Right lobe of liver (tissue), 6 donors: ENCODE measurements around the gene SDK1. TPM values are rescaled to one million over a fixed set of nuclear protein-coding genes. Genes with fewer than 3 reads are reported as not detected.

Source experiments
- ATAC-seq, 4 donors: fragments of 200-7000 bp; cut with Tn5 transposase; one replicate each; pipeline ENCODE4 v1.9.1; 2020; ENCODE audit warnings: mild to moderate bottlenecking in 4 of 4, moderate library complexity in 4 of 4
- DNase-seq, 3 donors: peaks; one replicate each; pipeline ENCODE4 v3.0.0-alpha.2; 2020
- H3K27ac ChIP-seq, 3 donors: fragments of 200-600 bp; one replicate each; pipeline ENCODE4 v1.8.0; 2022
- H3K27me3 ChIP-seq, 2 donors: fragments of 200-600 bp; one replicate each; pipeline ENCODE4 v1.8.0; 2022
- H3K36me3 ChIP-seq, 4 donors: fragments of 200-600 bp; sonication (generic) in 1 of 4; one replicate each; pipeline versions ENCODE4 v1.5.1 to v1.8.0; 2017 to 2022; ENCODE audit warnings: control low read depth in 1 of 4
- H3K4me1 ChIP-seq, 4 donors: fragments of 200-600 bp; sonication (generic) in 1 of 4; one replicate each; pipeline versions ENCODE4 v1.5.1 to v1.8.0; 2017 to 2022; ENCODE audit warnings: control low read depth in 1 of 4
- H3K4me3 ChIP-seq, 3 donors: fragments of 200-600 bp; one replicate each; pipeline ENCODE4 v1.8.0; 2022
- H3K9me3 ChIP-seq, 4 donors: fragments of 200-600 bp; sonication (generic) in 1 of 4; one replicate each; pipeline versions ENCODE4 v1.5.1 to v1.8.0; 2017 to 2022; ENCODE audit warnings: control low read depth in 1 of 4
- POLR2A ChIP-seq: fragments of 450-650 bp; IDR thresholded peaks from one replicate; pipeline ENCODE4 v1.6.1; 2017; ENCODE audit warnings: antibody characterized with exemption, mild to moderate bottlenecking
- WGBS: methylation state at CpG from one replicate; pipeline ENCODE4 v1.1.6; 2018; ENCODE audit warnings: low coverage, low lambda C conversion rate; ENCODE audit not compliant: insufficient coverage; ENCODE audit errors: missing lambda C conversion rate; 5-methylcytosine and 5-hydroxymethylcytosine counted together
- intact Hi-C, 2 donors: fragments of 100-400 bp; cut with DNase I; formaldehyde crosslinking; loops; one replicate each; pipeline versions ENCODE4 v1.11.2 to v1.14.1; 2022
- total RNA-seq, 6 experiments: library from RNA; depleted of rRNA in 2 of 6; stranded (reverse); fragments of >200 nt in 2 of 6; fragmentation: NEBNext Ultra II Directional in 3 of 6; extraction: Animal tissue kit (Norgen Biotek cat#: 25700) in 3 of 6; gene quantifications; one replicate each; pipeline versions ENCODE4 v1.1.0 to v1.2.4, GENCODE V29; 2016 to 2023
- TF ChIP-seq, protein P1 (sequence below), 4 donors: fragments of 200-600 bp in 3 of 4; fragments of 450-650 bp in 1 of 4; IDR thresholded peaks; one replicate each; pipeline versions ENCODE4 v1.5.1 to v1.8.0; 2016 to 2022; ENCODE audit warnings: antibody characterized with exemption in 4 of 4, mild to moderate bottlenecking in 2 of 4
- donor health status: DM: no; HTN: yes; CAD: no.
- donor health status: DM: no; HTN: no; CAD: no.
- donor health status: DM: no; HTN: no; CAD: no.
- donor health status: DM: no; HTN: yes; CAD: no.
- donor health status: DM: no; HTN: yes; CAD: no.

SDK1 gene
- total RNA-seq, 6 experiments from 2014 or later = 0.07 to 1.4 (median 0.65) TPM

DNA sequence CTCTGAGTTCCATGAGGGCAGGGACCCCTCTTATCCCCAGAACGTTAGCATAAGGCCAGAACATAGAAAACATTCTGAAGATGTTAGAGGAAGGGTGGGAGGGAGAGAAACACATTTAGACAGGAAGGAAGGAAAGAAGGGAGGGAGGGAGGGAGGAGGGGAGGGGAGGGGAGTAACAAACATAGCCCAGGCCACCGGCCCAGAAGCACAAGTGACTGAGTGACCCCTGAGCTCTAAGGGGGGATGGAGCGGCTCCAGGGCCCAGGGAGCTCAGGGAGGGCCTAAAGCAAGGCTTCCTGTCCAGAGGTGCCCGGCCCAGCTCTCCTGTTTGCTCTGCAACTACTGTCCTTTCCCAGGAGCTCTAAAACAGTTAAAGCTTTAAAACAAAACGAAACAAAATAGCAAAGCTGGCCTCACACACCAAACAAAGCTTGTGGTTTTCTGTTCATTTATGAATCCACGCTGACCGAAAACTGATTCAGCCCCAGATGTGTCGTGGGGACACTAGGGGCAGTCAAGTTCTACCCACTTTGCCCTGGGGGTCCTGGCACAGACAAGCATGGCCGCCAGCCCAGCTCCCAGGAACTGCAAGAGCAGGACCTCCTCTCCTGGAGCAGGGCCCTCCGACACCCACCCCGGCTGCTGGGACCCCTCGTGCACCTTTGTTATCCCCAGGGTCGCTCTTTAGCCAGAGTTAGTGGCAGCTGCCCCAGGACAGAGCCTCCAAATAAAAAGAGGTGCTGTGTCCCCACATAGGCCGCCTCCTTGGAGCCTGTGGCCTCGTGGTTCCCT is 884.9 kb downstream of the SDK1 start:
- H3K9me3 ChIP-seq = no peaks in the 10 kb centered on the region
- peak in 1 of 3 donors; percentile 46 for DNase-seq
- no peak for TF ChIP-seq POLR2A
- TF ChIP-seq, protein P1, sequence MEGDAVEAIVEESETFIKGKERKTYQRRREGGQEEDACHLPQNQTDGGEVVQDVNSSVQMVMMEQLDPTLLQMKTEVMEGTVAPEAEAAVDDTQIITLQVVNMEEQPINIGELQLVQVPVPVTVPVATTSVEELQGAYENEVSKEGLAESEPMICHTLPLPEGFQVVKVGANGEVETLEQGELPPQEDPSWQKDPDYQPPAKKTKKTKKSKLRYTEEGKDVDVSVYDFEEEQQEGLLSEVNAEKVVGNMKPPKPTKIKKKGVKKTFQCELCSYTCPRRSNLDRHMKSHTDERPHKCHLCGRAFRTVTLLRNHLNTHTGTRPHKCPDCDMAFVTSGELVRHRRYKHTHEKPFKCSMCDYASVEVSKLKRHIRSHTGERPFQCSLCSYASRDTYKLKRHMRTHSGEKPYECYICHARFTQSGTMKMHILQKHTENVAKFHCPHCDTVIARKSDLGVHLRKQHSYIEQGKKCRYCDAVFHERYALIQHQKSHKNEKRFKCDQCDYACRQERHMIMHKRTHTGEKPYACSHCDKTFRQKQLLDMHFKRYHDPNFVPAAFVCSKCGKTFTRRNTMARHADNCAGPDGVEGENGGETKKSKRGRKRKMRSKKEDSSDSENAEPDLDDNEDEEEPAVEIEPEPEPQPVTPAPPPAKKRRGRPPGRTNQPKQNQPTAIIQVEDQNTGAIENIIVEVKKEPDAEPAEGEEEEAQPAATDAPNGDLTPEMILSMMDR (IDR thresholded peaks at IDR 0.05) = no peak
- WGBS = 37% methylated on average over 7 of the region's 15 CpGs
- H3K36me3 ChIP-seq = no peaks in the 10 kb centered on the region
- H3K27ac ChIP-seq = no peak overlapping the region
- H3K4me1 ChIP-seq = no peaks in the 10 kb centered on the region
- no peak overlapping the region for H3K4me3 ChIP-seq
- no peaks in the 10 kb centered on the region for H3K27me3 ChIP-seq
- no peak for ATAC-seq
- intact Hi-C loops = no loop called here

DNA sequence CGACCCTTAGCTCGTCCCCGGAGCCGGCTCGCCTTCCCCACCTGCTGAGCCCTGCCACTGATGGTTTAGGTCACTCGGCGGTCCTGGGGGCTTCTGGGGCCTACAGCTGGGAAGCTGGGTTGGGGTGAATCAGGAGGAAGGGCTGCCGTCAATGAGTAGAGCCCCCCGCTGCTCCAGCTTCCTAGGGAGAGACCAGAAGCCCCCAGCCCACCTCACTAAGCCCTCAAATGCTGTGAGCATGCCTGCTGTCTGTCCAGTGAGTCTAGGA is 885.4 kb downstream of the SDK1 start:
- 80% methylated on average over 2 of the region's 9 CpGs for WGBS
- ATAC-seq = no peak
- H3K27ac ChIP-seq = no peak overlapping the region
- TF ChIP-seq POLR2A = no peak
- TF ChIP-seq, protein P1 (IDR thresholded peaks at IDR 0.05) = no peak
- H3K36me3 ChIP-seq = no peaks in the 10 kb centered on the region
- intact Hi-C loops = no loop called here
- DNase-seq = no peak
- H3K4me1 ChIP-seq = no peaks in the 10 kb centered on the region
- no peaks in the 10 kb centered on the region for H3K27me3 ChIP-seq
- H3K4me3 ChIP-seq = no peak overlapping the region
- no peaks in the 10 kb centered on the region for H3K9me3 ChIP-seq

DNA sequence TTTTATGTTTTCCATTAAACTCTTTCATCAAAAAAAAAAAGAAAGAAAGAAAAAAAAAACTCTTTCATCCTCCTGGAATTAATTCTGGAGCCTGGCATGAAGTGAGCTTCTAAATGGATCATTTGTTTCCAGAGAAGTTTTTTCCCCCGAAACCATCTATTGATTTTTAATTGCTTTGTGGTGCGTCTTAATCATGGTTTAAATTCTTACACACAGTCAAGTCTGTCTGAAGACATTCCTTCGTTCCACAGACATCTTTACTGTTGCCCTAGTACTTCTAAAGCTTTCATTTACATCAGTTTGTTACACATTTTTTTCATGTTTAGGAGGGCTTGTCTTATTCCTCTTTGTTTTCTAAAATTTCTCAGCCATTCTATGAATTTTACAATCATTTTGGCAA is 887.6 kb downstream of the SDK1 start:
- intact Hi-C loops = no loop called here

DNA sequence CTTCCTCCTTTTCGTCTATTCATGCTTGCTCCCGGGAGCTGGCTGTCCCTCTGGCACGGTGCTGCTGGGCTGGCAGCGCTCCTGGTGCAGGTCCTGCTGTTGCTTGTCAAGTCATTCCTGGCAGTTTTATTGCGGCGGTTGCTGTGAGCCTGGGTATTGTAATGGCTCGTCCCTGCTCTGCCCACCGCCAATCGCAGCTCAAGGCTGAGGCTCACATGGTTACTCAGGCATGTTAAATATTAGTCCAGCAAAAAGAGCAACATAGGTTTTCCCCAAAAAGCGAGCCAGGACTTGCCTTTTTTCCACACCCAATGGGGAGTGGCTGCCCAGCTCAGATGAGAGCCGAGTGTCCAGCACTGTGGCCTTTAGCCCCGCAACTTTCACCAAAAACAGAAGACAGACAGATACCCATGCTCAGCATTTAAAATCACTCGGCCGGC is 888.1 kb downstream of the SDK1 start:
- intact Hi-C loops = no loop called here
- no peaks in the 10 kb centered on the region for H3K4me1 ChIP-seq
- ATAC-seq = peak; percentile 77 to 91 (median 84)
- no peaks in the 10 kb centered on the region for H3K9me3 ChIP-seq
- DNase-seq = peak; percentile 70 to 88 (median 72)
- no peak overlapping the region for H3K4me3 ChIP-seq
- no peaks in the 10 kb centered on the region for H3K36me3 ChIP-seq
- H3K27ac ChIP-seq = peak overlapping the region in 2 of 3 donors; percentile 18 to 75
- WGBS = 46% methylated on average over 11 of the region's 14 CpGs
- TF ChIP-seq, protein P1 (IDR thresholded peaks at IDR 0.05) = no peak
- no peak for TF ChIP-seq POLR2A
- no peaks in the 10 kb centered on the region for H3K27me3 ChIP-seq

More for the DNA sequence above, 887.6 kb downstream of the SDK1 start:
- H3K27ac ChIP-seq = no peak overlapping the region
- H3K9me3 ChIP-seq = no peaks in the 10 kb centered on the region
- H3K27me3 ChIP-seq = no peaks in the 10 kb centered on the region
- ATAC-seq (no peak), DNase-seq (no peak)
- 41% methylated on average over 3 of the region's 3 CpGs for WGBS
- no peaks in the 10 kb centered on the region for H3K4me1 ChIP-seq
- H3K4me3 ChIP-seq = no peak overlapping the region
- TF ChIP-seq POLR2A = no peak
- TF ChIP-seq, protein P1 (IDR thresholded peaks at IDR 0.05) = no peak
- no peaks in the 10 kb centered on the region for H3K36me3 ChIP-seq
